H1 (cell line): ENCODE measurements around the gene NSDHL. TPM values are rescaled to one million over a fixed set of nuclear protein-coding genes. Genes with fewer than 3 reads are reported as not detected.

Source experiments
- JUND ChIP-seq: IDR thresholded peaks from 2 replicates; pipeline ENCODE4 v1.6.1; 2011; ENCODE audit warnings: mild to moderate bottlenecking, improper control_type of control experiment, low read length
- PHF8 ChIP-seq: fragments of 200-600 bp; sonication (generic); conservative IDR thresholded peaks from 2 replicates; pipeline ENCODE4 v1.7.1; 2012; ENCODE audit warnings: low read depth, mild to moderate bottlenecking, inconsistent platforms, low read length, moderate library complexity
- polyA plus RNA-seq, 7 experiments: library from polyadenylated mRNA; depleted of rRNA in 3 of 7; stranded (reverse) in 5 of 7; unstranded in 2 of 7; fragments of >200 nt in 5 of 7; fragments of 200-250 nt in 2 of 7; gene quantifications; 1 replicate in 5 of 7; 2 replicates in 1 of 7; 4 replicates in 1 of 7; pipeline versions ENCODE4 v1.2.1 to v1.2.3, GENCODE V29; 2011 to 2013; ENCODE audit warnings: missing spikeins in 2 of 7, mixed read lengths in 2 of 7
- total RNA-seq: library from RNA; stranded (reverse); fragmentation: NEBNext Ultra II Directional; extraction: Animal tissue kit (Norgen Biotek cat#: 25700); gene quantifications from 2 replicates; pipeline ENCODE4 v1.2.1, GENCODE V29; 2021

Gene NSDHL
- total and polyA plus RNA-seq, 2 of the 8 experiments (the other 6 are each of a cell fraction or from before 2014, with no cell fraction given), result 31.5 to 34.6 TPM

DNA sequence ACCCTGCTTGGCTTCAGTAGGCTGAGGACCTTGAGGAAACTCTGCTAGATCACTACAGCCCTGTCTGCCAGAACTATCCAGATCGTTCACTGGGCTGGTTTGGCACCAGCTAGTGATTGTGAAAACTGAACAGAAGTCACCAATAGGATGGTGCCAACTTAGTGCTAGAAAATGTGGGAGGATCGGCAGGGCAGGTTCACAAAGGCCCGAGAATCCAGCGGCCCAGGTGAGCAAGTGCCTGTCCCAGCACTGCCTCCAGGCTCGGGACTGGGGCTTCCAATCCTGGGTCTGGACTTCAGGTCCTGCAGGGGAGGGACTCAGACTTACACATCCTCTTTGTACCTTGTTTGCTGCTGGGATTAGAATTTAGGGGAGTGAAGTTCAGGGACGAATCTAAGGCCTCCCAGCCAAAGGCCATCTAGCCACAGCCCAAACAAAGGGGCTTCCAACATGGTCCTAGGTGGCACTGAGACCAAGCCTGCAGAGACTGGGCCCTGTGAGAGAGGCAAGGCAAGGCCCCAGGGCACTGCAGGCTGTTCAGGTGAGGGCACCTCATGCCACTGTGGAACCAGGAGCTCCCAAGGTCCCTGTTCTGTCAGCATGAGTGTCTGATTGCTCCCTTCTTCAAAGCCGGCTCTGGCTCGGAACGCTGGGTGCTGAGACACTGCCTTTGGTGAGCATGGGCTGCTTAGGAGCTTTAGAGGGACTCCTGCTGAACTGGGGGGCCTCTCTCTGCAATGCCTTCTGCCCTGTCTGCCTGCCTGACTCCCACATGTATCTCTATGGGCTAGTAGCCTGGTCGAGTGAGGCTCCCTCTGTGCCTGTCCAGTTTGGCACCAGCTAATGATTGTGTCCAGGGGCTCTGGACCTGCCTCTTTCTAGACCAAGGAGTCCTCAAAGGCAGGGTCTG lies 46.3 kb downstream of the NSDHL start (continued):
- TF ChIP-seq PHF8, result no peak
- no peak for TF ChIP-seq JUND
